SW 1271 (cell line): ENCODE data around the gene GRAP2.
"Not testable (repeated sequence)": the region's sequence is repeated elsewhere in the genome, so short reads cannot be mapped to it uniquely, and the experiment has no call there.

Source experiments
- DNase-seq, 2 experiments: peaks; one replicate each; lab custom pipeline; 2025; lab: John Stamatoyannopoulos, UW

Gene GRAP2

GRCh38 chr22:39900306-39901227 lies at the start of gene GRAP2:
TSS of gene GRAP2 (plus strand) at chr22:39901084. CDS start at chr22:39947107, 46,023 bp downstream.
- no peak for DNase-seq

GRCh38 chr22:39851606-39852315 lies 49.1 kb upstream of the GRAP2 start:
- DNase-seq, result no peak

- no peak for DNase-seq
Measured at GRCh38 chr22:39852799-39853198, 48.1 kb upstream of the GRAP2 start.

GRCh38 chr22:39856588-39856987 lies 44.3 kb upstream of the GRAP2 start:
- no peak for DNase-seq

GRCh38 chr22:39859903-39860588 lies 40.8 kb upstream of the GRAP2 start:
- no peak for DNase-seq

- DNase-seq, result no peak
Measured at GRCh38 chr22:39868741-39869140, 32.1 kb upstream of the GRAP2 start.

GRCh38 chr22:39869797-39870196 lies 31.1 kb upstream of the GRAP2 start:
- DNase-seq, result not testable (repeated sequence)

GRCh38 chr22:39871008-39871798 lies 29.7 kb upstream of the GRAP2 start:
- DNase-seq, result no peak

- DNase-seq, result no peak
Measured at GRCh38 chr22:39872548-39872947, 28.3 kb upstream of the GRAP2 start.

- DNase-seq, result no peak
Measured at GRCh38 chr22:39873965-39874364, 26.9 kb upstream of the GRAP2 start.

- not testable (repeated sequence) for DNase-seq
Measured at GRCh38 chr22:39875176-39875885, 25.6 kb upstream of the GRAP2 start.

GRCh38 chr22:39877079-39877845 lies 23.6 kb upstream of the GRAP2 start:
- no peak for DNase-seq

GRCh38 chr22:39880722-39881121 lies 20.2 kb upstream of the GRAP2 start:
- no peak for DNase-seq

- DNase-seq, result no peak
Measured at GRCh38 chr22:39883057-39883456, 17.8 kb upstream of the GRAP2 start.

- not testable (repeated sequence) for DNase-seq
Measured at GRCh38 chr22:39889924-39890323, 11.0 kb upstream of the GRAP2 start.

- DNase-seq, result no peak
Measured at GRCh38 chr22:39893526-39893925, 7.4 kb upstream of the GRAP2 start, which contains the start of gene ENTHD1. TSS of gene ENTHD1 (minus strand) at chr22:39893760. CDS start at chr22:39887748, 6,012 bp downstream.

GRCh38 chr22:39894554-39895092 lies 6.3 kb upstream of the GRAP2 start:
- DNase-seq, result no peak

- DNase-seq, result no peak
Measured at GRCh38 chr22:39895682-39896081, 5.2 kb upstream of the GRAP2 start.

- no peak for DNase-seq
Measured at GRCh38 chr22:39896313-39896996, 4.4 kb upstream of the GRAP2 start.
